ENCODE results near the gene ZNF638. TPM values are rescaled to one million over a fixed set of nuclear protein-coding genes. Genes with fewer than 3 reads are reported as not detected.

ZNF638 gene
- total RNA-seq, 1 experiment from 2014 or later = 80.8 TPM

GRCh38 chr2:71347517-71347916 is 15.9 kb downstream of the ZNF638 start:
- 0 out of 2 replicates have a peak, but pooled peaks have one; percentile 17 for ATAC-seq
- CTCF ChIA-PET = no interaction called here
- POLR2A ChIA-PET = no interaction called here

GRCh38 chr2:71348302-71348701 is 16.7 kb downstream of the ZNF638 start:
- Histone ChIP-seq H3K27ac (ENCODE audit: low read length) (no peak overlapping the region), H3K4me1 (ENCODE audit: control insufficient read depth, insufficient read depth, low read length) (no peaks in the 10 kb centered on the region), H3K4me3 (ENCODE audit: low read depth in 2 of 2, low read length in 2 of 2) (no peak overlapping the region), H3K27me3 (ENCODE audit: control insufficient read depth, insufficient read depth, low read length) (no peaks in the 10 kb centered on the region), H3K9me3 (ENCODE audit: control insufficient read depth, insufficient read depth, low read depth, low read length) (no peaks in the 10 kb centered on the region), H3K36me3 (ENCODE audit: control insufficient read depth, insufficient read depth, low read length) (peaks cover 24% of the 10 kb centered on the region)
- TF ChIP-seq REST (IDR thresholded peaks at IDR 0.05; ENCODE audit: insufficient read depth in 1 of 2, low read depth in 2 of 2, low read length in 1 of 2) (peak; percentile 89 to 94), CTCF (IDR thresholded peaks at IDR 0.05) (no peak)
- ATAC-seq = no peak
- in situ Hi-C loops (cut with HindIII; ENCODE audit: low pct_unique_long_range_greater_than_20kb, low sequenced_read_pairs) (no loop called here), intact Hi-C loops (cut with micrococcal nuclease; ENCODE audit: unreplicated experiment) (no loop called here)
- CTCF ChIA-PET = no interaction called here
- BruUV-seq (replicated peaks) = no TSS peak
- no peak for DNase-seq (ENCODE audit: low read depth, low spot score)
- POLR2A ChIA-PET = no interaction called here

More at GRCh38 chr2:71347517-71347916, 15.9 kb downstream of the ZNF638 start:
- no peak overlapping the region for H3K27ac ChIP-seq (ENCODE audit: low read length)
- H3K9me3 ChIP-seq (ENCODE audit: control insufficient read depth, insufficient read depth, low read depth, low read length) = no peaks in the 10 kb centered on the region
- TF ChIP-seq POLR2AphosphoS5 (IDR thresholded peaks at IDR 0.05; ENCODE audit: low read depth, low read length) = no peak
- TF ChIP-seq REST (IDR thresholded peaks at IDR 0.05; ENCODE audit: insufficient read depth in 1 of 2, low read depth in 2 of 2, low read length in 1 of 2) = peak; percentile 86 to 92
- no peak for TF ChIP-seq SIN3A (IDR thresholded peaks at IDR 0.05; ENCODE audit: borderline replicate concordance, insufficient read depth, low read depth, low read length)
- no peak for TF ChIP-seq TCF7L2 (IDR thresholded peaks at IDR 0.05; ENCODE audit: low read depth, low read length)
- no peak for TF ChIP-seq CTCF (IDR thresholded peaks at IDR 0.05)
- no peak for DNase-seq (ENCODE audit: low read depth, low spot score)
- no TSS peak for BruUV-seq (replicated peaks)
- intact Hi-C loops (cut with micrococcal nuclease; ENCODE audit: unreplicated experiment) = no loop called here
- peaks cover 24% of the 10 kb centered on the region for H3K36me3 ChIP-seq (ENCODE audit: control insufficient read depth, insufficient read depth, low read length)
- no peaks in the 10 kb centered on the region for H3K27me3 ChIP-seq (ENCODE audit: control insufficient read depth, insufficient read depth, low read length)
- H3K4me1 ChIP-seq (ENCODE audit: control insufficient read depth, insufficient read depth, low read length) = no peaks in the 10 kb centered on the region
- no peak overlapping the region for H3K4me3 ChIP-seq (ENCODE audit: low read depth in 2 of 2, low read length in 2 of 2)
- in situ Hi-C loops (cut with HindIII; ENCODE audit: low pct_unique_long_range_greater_than_20kb, low sequenced_read_pairs) = no loop called here

Measured in Panc1 (cell line).